IMR-90 (cell line): ENCODE results near the gene GPLD1. TPM values are rescaled to one million over a fixed set of nuclear protein-coding genes. Genes with fewer than 3 reads are reported as not detected.

ENCODE experiments used
- ATAC-seq: fragments of 200-7000 bp; cut with Tn5 transposase; 2 replicates; pipeline ENCODE4 v1.9.1; 2020; ENCODE audit warnings: low read depth, mild to moderate bottlenecking, moderate library complexity
- BruUV-seq: library from RNA; stranded (reverse); fragments of 400-500 nt; replicated peaks from 2 replicates; lab custom pipeline; 2021; lab: Mats Ljungman, UMichigan
- CTCF ChIA-PET: fragments of 300-600 bp; formaldehyde crosslinking; extraction: SDS; loops from one replicate; lab custom pipeline; 2021; ENCODE audit warnings: antibody characterized with exemption; lab: Yijun Ruan, JAX
- POLR2A ChIA-PET: fragments of 300-600 bp; sonication (Branson Sonifier 250); formaldehyde crosslinking; loops from one replicate; lab custom pipeline; 2022; ENCODE audit warnings: antibody characterized with exemption; ENCODE audit not compliant: unreplicated experiment; lab: Charles Lee
- DNase-seq: peaks from one replicate; pipeline ENCODE4 v3.0.0; 2013
- H2AFZ ChIP-seq: replicated peaks from 2 replicates; pipeline ENCODE3; 2013; ENCODE audit warnings: low read length, mild to moderate bottlenecking; ENCODE audit not compliant: poor library complexity
- H2AK5ac ChIP-seq: 2 replicates; pipeline ENCODE4 v1.6.1; 2013; ENCODE audit warnings: low read depth, low read length, inconsistent platforms
- H2AK9ac ChIP-seq: replicated peaks from 2 replicates; pipeline ENCODE3; 2013; ENCODE audit warnings: mild to moderate bottlenecking, low read depth, low read length, moderate library complexity; ENCODE audit not compliant: poor library complexity
- H2BK120ac ChIP-seq: 2 replicates; pipeline ENCODE4 v1.6.1; 2013; ENCODE audit warnings: low read depth, low read length, inconsistent platforms
- H2BK15ac ChIP-seq: 3 replicates; pipeline ENCODE4 v1.6.1; 2013; ENCODE audit warnings: low read depth, low read length, inconsistent platforms
- H2BK20ac ChIP-seq: 2 replicates; pipeline ENCODE4 v1.6.1; 2013; ENCODE audit warnings: low read depth, mild to moderate bottlenecking, inconsistent platforms, low read length, moderate library complexity
- H2BK5ac ChIP-seq: 2 replicates; pipeline ENCODE4 v1.6.1; 2013; ENCODE audit warnings: mild to moderate bottlenecking, low read depth, low read length, inconsistent platforms; ENCODE audit not compliant: poor library complexity, severe bottlenecking
- H3K14ac ChIP-seq: replicated peaks from 2 replicates; pipeline ENCODE4 v1.6.1; 2013; ENCODE audit warnings: low read depth, low read length, inconsistent platforms
- H3K18ac ChIP-seq: 2 replicates; pipeline ENCODE4 v1.6.1; 2013; ENCODE audit warnings: low read depth, low read length, control low read depth
- H3K23ac ChIP-seq: 2 replicates; pipeline ENCODE4 v1.6.1; 2013; ENCODE audit warnings: low read depth, low read length, inconsistent platforms
- H3K27ac ChIP-seq: 2 replicates; pipeline ENCODE4 v1.5.1; 2013; ENCODE audit warnings: mild to moderate bottlenecking, control low read depth, low read length; ENCODE audit not compliant: insufficient read depth
- H3K27me3 ChIP-seq: 2 replicates; pipeline ENCODE4 v1.6.1; 2013; ENCODE audit warnings: low read length; ENCODE audit not compliant: control insufficient read depth, insufficient read depth
- H3K36me3 ChIP-seq: 2 replicates; pipeline ENCODE4 v1.6.1; 2013; ENCODE audit warnings: low read length, mixed read lengths; ENCODE audit not compliant: control insufficient read depth, insufficient read depth
- H3K4ac ChIP-seq: 2 replicates; pipeline ENCODE4 v1.6.1; 2013; ENCODE audit warnings: low read depth, low read length, inconsistent platforms
- H3K4me1 ChIP-seq: 2 replicates; pipeline ENCODE4 v1.6.1; 2013; ENCODE audit warnings: low read length, mixed read lengths; ENCODE audit not compliant: control insufficient read depth, insufficient read depth
- H3K4me2 ChIP-seq: 2 replicates; pipeline ENCODE4 v1.6.1; 2013; ENCODE audit warnings: low read depth, mild to moderate bottlenecking, control low read depth, low read length, moderate library complexity
- H3K4me3 ChIP-seq: 2 replicates; pipeline ENCODE4 v1.5.1; 2013; ENCODE audit warnings: low read depth, mild to moderate bottlenecking, control low read depth, low read length, moderate library complexity; ENCODE audit not compliant: insufficient read depth
- H3K56ac ChIP-seq: 2 replicates; pipeline ENCODE4 v1.6.1; 2013; ENCODE audit warnings: low read length, inconsistent platforms; ENCODE audit not compliant: insufficient read depth; ENCODE audit errors: extremely low read depth
- H3K79me1 ChIP-seq, 2 experiments: 2 replicates each; pipeline ENCODE4 v1.6.1; 2013; ENCODE audit warnings: low read length in 2 of 2, inconsistent platforms in 1 of 2, low read depth in 1 of 2
- H3K9ac ChIP-seq: 2 replicates; pipeline ENCODE4 v1.6.1; 2013; ENCODE audit warnings: low read depth, low read length, control low read depth
- H3K9me1 ChIP-seq: 2 replicates; pipeline ENCODE4 v1.6.1; 2013; ENCODE audit warnings: low read length, inconsistent platforms; ENCODE audit not compliant: insufficient read depth
- H3K9me3 ChIP-seq: 2 replicates; pipeline ENCODE4 v1.6.1; 2013; ENCODE audit warnings: low read length; ENCODE audit not compliant: control insufficient read depth, insufficient read depth
- H4K20me1 ChIP-seq: 2 replicates; pipeline ENCODE4 v1.6.1; 2013; ENCODE audit warnings: low read length, inconsistent platforms; ENCODE audit not compliant: insufficient read depth
- H4K5ac ChIP-seq: 2 replicates; pipeline ENCODE4 v1.6.1; 2013; ENCODE audit warnings: mild to moderate bottlenecking, low read depth, low read length, control low read depth
- H4K8ac ChIP-seq, 2 experiments: 2 replicates each; pipeline ENCODE4 v1.6.1; 2013; ENCODE audit warnings: low read depth in 2 of 2, low read length in 2 of 2, control low read depth in 1 of 2, inconsistent platforms in 1 of 2
- H4K91ac ChIP-seq: 2 replicates; pipeline ENCODE4 v1.6.1; 2013; ENCODE audit warnings: low read depth, low read length, inconsistent platforms; ENCODE audit not compliant: insufficient read depth
- RAD21 ChIP-seq: IDR thresholded peaks from 2 replicates; pipeline ENCODE4 v1.6.1; 2012; ENCODE audit warnings: low read length, improper control_type of control experiment
- WGBS, 2 experiments: methylation state at CpG; one replicate each; pipeline versions ENCODE4 v1.1.5 to v1.1.7; 2013; ENCODE audit warnings: missing lambda C conversion rate in 2 of 2; ENCODE audit not compliant: insufficient read length in 1 of 2; ENCODE audit errors: extremely low coverage in 2 of 2; 5-methylcytosine and 5-hydroxymethylcytosine counted together
- dilution Hi-C: fragments of 300-500 bp; cut with HindIII; formaldehyde crosslinking; loops from one replicate; pipeline ENCODE4 v1.14.3; 2018; ENCODE audit warnings: low sequenced_read_pairs; ENCODE audit not compliant: unreplicated experiment
- in situ Hi-C: fragments of 300-500 bp; cut with MboI; formaldehyde crosslinking; loops from 3 replicates; pipeline ENCODE4 v1.14.3; 2019; ENCODE audit warnings: low sequenced_read_pairs, inconsistent platforms, mixed read lengths
- intact Hi-C: fragments of 100-400 bp; cut with micrococcal nuclease; formaldehyde crosslinking; loops from 2 replicates; pipeline ENCODE4 v1.10.0; 2022
- polyA plus RNA-seq, 3 experiments: library from polyadenylated mRNA; depleted of rRNA; stranded (reverse); fragments of >200 nt; gene quantifications; 2 replicates each; pipeline ENCODE4 v1.2.3, GENCODE V29; 2012; ENCODE audit warnings: low replicate concordance in 1 of 3
- total RNA-seq: library from RNA; depleted of rRNA; stranded (reverse); fragments of >200 nt; gene quantifications from 2 replicates; pipeline ENCODE4 v1.2.3, GENCODE V29; 2012

The GPLD1 gene
- total and polyA plus RNA-seq, 2 of the 4 experiments (the other 2 are of a cell fraction): 0.05 to 0.18 TPM

DNA sequence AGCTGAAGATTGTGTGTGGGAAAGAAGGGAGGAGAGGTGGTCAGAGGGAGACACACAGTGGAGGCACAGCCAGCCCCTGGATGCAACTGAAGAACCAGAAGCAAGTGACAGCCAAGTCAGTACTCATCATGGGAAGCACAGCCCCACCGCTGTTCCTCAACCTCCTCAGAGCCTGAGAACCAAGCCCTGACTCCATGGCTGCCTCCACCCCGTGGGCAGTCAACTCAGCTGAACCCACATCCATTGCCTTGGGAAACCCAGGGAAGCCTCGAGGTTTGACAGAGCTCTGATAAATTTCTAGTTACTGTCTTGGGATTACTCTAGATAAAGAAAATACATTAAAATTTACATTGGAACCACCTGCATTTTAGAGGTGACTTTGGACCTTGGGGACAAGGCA is 35.0 kb upstream of the GPLD1 start:
- intact Hi-C loops (loop anchor here (2.0 kb wide), 1 partner anchor 170 kb away; no protein-coding TSS in a partner anchor), dilution Hi-C loops (no loop called here), in situ Hi-C loops (no loop called here)
- Histone ChIP-seq H2BK15ac (no peak overlapping the region), H3K14ac (no peak overlapping the region), H3K9me3 (no peaks in the 10 kb centered on the region), H3K56ac (no peak overlapping the region), H2BK120ac (no peak overlapping the region), H3K27ac (no peak overlapping the region), H4K5ac (no peak overlapping the region), H2BK5ac (no peak overlapping the region), H3K36me3 (no peaks in the 10 kb centered on the region), H3K4ac (no peak overlapping the region), H3K4me1 (no peaks in the 10 kb centered on the region), H4K91ac (no peak overlapping the region), H3K27me3 (peaks cover 2% of the 10 kb centered on the region; the same call in 1 of the 2 replicates), H4K20me1 (no peaks in the 10 kb centered on the region), H2BK20ac (no peak overlapping the region), H3K18ac (no peak overlapping the region), H3K9me1 (0 out of 2 replicates have a peak, but pooled peaks cover 4% of the 10 kb centered on the region), H3K4me2 (no peak overlapping the region), H2AK9ac (no peak overlapping the region), H2AK5ac (no peak overlapping the region), H2AFZ (no peak overlapping the region), H4K8ac (no peak overlapping the region), H3K4me3 (no peak overlapping the region), H3K79me1 (no peaks in the 10 kb centered on the region), H3K9ac (no peak overlapping the region), H3K23ac (no peak overlapping the region)
- DNase-seq: no peak
- no peak for TF ChIP-seq RAD21
- CTCF ChIA-PET: no interaction called here
- no CpG with 5 or more reads among the region's 3 CpGs for WGBS, 2 experiments
- POLR2A ChIA-PET: no interaction called here
- no TSS peak for BruUV-seq
- ATAC-seq: no peak
